GM18867 (cell line): ENCODE measurements around the gene LSM11.
"Not testable (repeated sequence)": the region's sequence is repeated elsewhere in the genome, so short reads cannot be mapped to it uniquely, and the experiment has no call there.

Experiments
- ATAC-seq: cut with Tn5 transposase; IDR thresholded peaks from one replicate; pipeline ENCODE4 v1.9.1; 2021; ENCODE audit warnings: mild to moderate bottlenecking, moderate library complexity; ENCODE audit not compliant: unreplicated experiment

LSM11 gene

GRCh38 chr5:157743163-157744050 lies at the start of gene LSM11:
TSS of gene LSM11 (plus strand) at chr5:157743712. CDS start at chr5:157743751, 39 bp downstream.
- ATAC-seq: peak; percentile 92

- not testable (repeated sequence) for ATAC-seq
Observed at GRCh38 chr5:157693816-157694215, 49.7 kb upstream of the LSM11 start.

GRCh38 chr5:157696154-157696553 lies 47.4 kb upstream of the LSM11 start:
- ATAC-seq: not testable (repeated sequence)

GRCh38 chr5:157698674-157699073 lies 44.8 kb upstream of the LSM11 start:
- not testable (repeated sequence) for ATAC-seq

GRCh38 chr5:157703736-157704135 lies 39.8 kb upstream of the LSM11 start:
- no peak for ATAC-seq

- no peak for ATAC-seq
Observed at GRCh38 chr5:157708866-157709265, 34.6 kb upstream of the LSM11 start.

- no peak for ATAC-seq
Observed at GRCh38 chr5:157709346-157709745, 34.2 kb upstream of the LSM11 start.

GRCh38 chr5:157710431-157710830 lies 33.1 kb upstream of the LSM11 start:
- ATAC-seq: no peak

GRCh38 chr5:157710882-157711281 lies 32.6 kb upstream of the LSM11 start:
- no peak for ATAC-seq

GRCh38 chr5:157713830-157714595 lies 29.5 kb upstream of the LSM11 start:
- ATAC-seq: no peak

- ATAC-seq: no peak
Observed at GRCh38 chr5:157714596-157714864, 29.0 kb upstream of the LSM11 start.

GRCh38 chr5:157718519-157718918 lies 25.0 kb upstream of the LSM11 start:
- no peak for ATAC-seq

GRCh38 chr5:157719245-157719644 lies 24.3 kb upstream of the LSM11 start:
- no peak for ATAC-seq

GRCh38 chr5:157721159-157721558 lies 22.4 kb upstream of the LSM11 start:
- ATAC-seq: no peak

- not testable (repeated sequence) for ATAC-seq
Observed at GRCh38 chr5:157722895-157723294, 20.6 kb upstream of the LSM11 start.

GRCh38 chr5:157726607-157727006 lies 16.9 kb upstream of the LSM11 start:
- not testable (repeated sequence) for ATAC-seq

GRCh38 chr5:157727858-157728257 lies 15.7 kb upstream of the LSM11 start:
- ATAC-seq: not testable (repeated sequence)

- ATAC-seq: peak; percentile 72
Observed at GRCh38 chr5:157729858-157730257, 13.7 kb upstream of the LSM11 start.

- no peak for ATAC-seq
Observed at GRCh38 chr5:157730900-157731271, 12.6 kb upstream of the LSM11 start.

GRCh38 chr5:157731272-157732129 lies 12.0 kb upstream of the LSM11 start, which contains the start of gene THG1L:
TSS of gene THG1L (plus strand) at chr5:157731420. CDS start at chr5:157731441, 21 bp downstream.
- ATAC-seq: peak; percentile 92

- ATAC-seq: no peak
Observed at GRCh38 chr5:157732130-157732514, 11.4 kb upstream of the LSM11 start.
